Liver (tissue), 9 donors: ENCODE results near the gene TMEM212. TPM values are rescaled to one million over a fixed set of nuclear protein-coding genes. Genes with fewer than 3 reads are reported as not detected.

Experiments used
- DNase-seq: peaks from one replicate; pipeline ENCODE4 v3.0.0-alpha.2; 2017; ENCODE audit warnings: low spot score
- H3K27ac ChIP-seq, 2 donors: one replicate each; pipeline ENCODE4 v1.7.0; 2013; ENCODE audit warnings: inconsistent platforms in 2 of 2, low read length in 2 of 2, control low read depth in 1 of 2, low read depth in 1 of 2, mild to moderate bottlenecking in 1 of 2
- H3K27me3 ChIP-seq, 4 donors: one replicate each; pipeline versions ENCODE4 v1.6.1 to v1.7.0; 2013; ENCODE audit warnings: low read length in 3 of 4, inconsistent platforms in 1 of 4, mild to moderate bottlenecking in 1 of 4, moderate library complexity in 1 of 4; ENCODE audit not compliant: control insufficient read depth in 4 of 4, insufficient read depth in 4 of 4
- H3K36me3 ChIP-seq, 4 donors: one replicate each; pipeline versions ENCODE4 v1.6.1 to v1.7.0; 2013; ENCODE audit warnings: low read length in 3 of 4, mild to moderate bottlenecking in 3 of 4, low read depth in 1 of 4, moderate library complexity in 1 of 4; ENCODE audit not compliant: control insufficient read depth in 4 of 4, insufficient read depth in 3 of 4
- H3K4me1 ChIP-seq, 4 donors: one replicate each; pipeline versions ENCODE4 v1.6.1 to v1.7.0; 2013; ENCODE audit warnings: low read length in 3 of 4, mild to moderate bottlenecking in 3 of 4, moderate library complexity in 1 of 4; ENCODE audit not compliant: control insufficient read depth in 4 of 4, insufficient read depth in 4 of 4
- H3K4me3 ChIP-seq, 3 donors: one replicate each; pipeline versions ENCODE4 v1.6.1 to v1.7.0; 2013; ENCODE audit warnings: low read length in 3 of 3, control low read depth in 1 of 3, low read depth in 1 of 3, mild to moderate bottlenecking in 1 of 3
- H3K9ac ChIP-seq, 2 donors: one replicate each; pipeline ENCODE4 v1.7.0; 2013; ENCODE audit warnings: low read length in 2 of 2, mild to moderate bottlenecking in 2 of 2, moderate library complexity in 2 of 2, control low read depth in 1 of 2, low read depth in 1 of 2
- H3K9me3 ChIP-seq, 4 donors: one replicate each; pipeline versions ENCODE4 v1.6.1 to v1.7.0; 2013; ENCODE audit warnings: low read length in 3 of 4; ENCODE audit not compliant: control insufficient read depth in 4 of 4
- EGR1 ChIP-seq, 2 donors: IDR thresholded peaks; 2 replicates each; pipeline ENCODE4 v1.6.1; 2016 to 2018; ENCODE audit warnings: antibody characterized with exemption in 2 of 2, low read depth in 2 of 2
- FOXA2 ChIP-seq: IDR thresholded peaks from 2 replicates; pipeline ENCODE4 v1.6.1; 2016; ENCODE audit warnings: antibody characterized with exemption
- GABPA ChIP-seq, 2 donors: IDR thresholded peaks in 1 of 2; conservative IDR thresholded peaks in 1 of 2; 2 replicates each; pipeline ENCODE4 v1.6.1; 2016; ENCODE audit warnings: antibody characterized with exemption in 2 of 2, mild to moderate bottlenecking in 1 of 2, moderate library complexity in 1 of 2
- HNF4A ChIP-seq, 2 donors: conservative IDR thresholded peaks; 2 replicates each; pipeline ENCODE4 v1.6.1; 2016; ENCODE audit warnings: antibody characterized with exemption in 2 of 2, mild to moderate bottlenecking in 2 of 2
- HNF4G ChIP-seq: IDR thresholded peaks from 2 replicates; pipeline ENCODE4 v1.6.1; 2016; ENCODE audit warnings: antibody characterized with exemption
- JUND ChIP-seq, 2 donors: IDR thresholded peaks; 2 replicates each; pipeline ENCODE4 v1.6.1; 2016; ENCODE audit warnings: antibody characterized with exemption in 2 of 2
- NR2F2 ChIP-seq: IDR thresholded peaks from 2 replicates; pipeline ENCODE4 v1.6.1; 2016; ENCODE audit warnings: antibody characterized with exemption
- RAD21 ChIP-seq, 2 donors: IDR thresholded peaks; 2 replicates each; pipeline ENCODE4 v1.6.1; 2016; ENCODE audit warnings: antibody characterized with exemption in 2 of 2, mild to moderate bottlenecking in 2 of 2
- SP1 ChIP-seq: IDR thresholded peaks from 2 replicates; pipeline ENCODE4 v1.6.1; 2018; ENCODE audit warnings: antibody characterized with exemption, mild to moderate bottlenecking
- TAF1 ChIP-seq: conservative IDR thresholded peaks from 2 replicates; pipeline ENCODE4 v1.6.1; 2016; ENCODE audit warnings: antibody characterized with exemption, mild to moderate bottlenecking
- YY1 ChIP-seq: IDR thresholded peaks from 2 replicates; pipeline ENCODE4 v1.6.1; 2016; ENCODE audit warnings: antibody characterized with exemption, mild to moderate bottlenecking
- WGBS: extraction: QIAGEN DNeasy Blood & Tissue Kit; methylation state at CpG from one replicate; pipeline ENCODE4 v1.1.7; 2013; 5-methylcytosine and 5-hydroxymethylcytosine counted together
- polyA plus RNA-seq, 2 donors: library from polyadenylated mRNA; stranded (reverse) in 1 of 2; unstranded in 1 of 2; fragments of 200-250 nt in 1 of 2; fragments of >200 nt in 1 of 2; fragmentation: Nextera tagmentation in 1 of 2; extraction: Ambion mirVana in 1 of 2; gene quantifications; one replicate each; pipeline versions ENCODE4 v1.2.1 to v1.2.3, GENCODE V29; 2013 to 2015
- total RNA-seq, 2 donors: library from RNA; depleted of rRNA; stranded (reverse); fragments of >200 nt; gene quantifications; one replicate each; pipeline ENCODE4 v1.2.3, GENCODE V29; 2014
- TF ChIP-seq, protein P1 (sequence below): fragments of 150-350 bp; IDR thresholded peaks from 2 replicates; pipeline ENCODE4 v1.5.1; 2017; ENCODE audit warnings: improper control_type of control experiment, low read depth, low read length; ENCODE audit not compliant: missing input control
- TF ChIP-seq, protein P2 (sequence below): IDR thresholded peaks from 2 replicates; pipeline ENCODE4 v1.6.1; 2016; ENCODE audit warnings: antibody characterized with exemption
- TF ChIP-seq, protein P3 (sequence below): IDR thresholded peaks from 2 replicates; pipeline ENCODE4 v1.6.1; 2016; ENCODE audit warnings: antibody characterized with exemption, mild to moderate bottlenecking
- TF ChIP-seq, protein P4 (sequence below): IDR thresholded peaks from 2 replicates; pipeline ENCODE4 v1.6.1; 2016; ENCODE audit warnings: antibody characterized with exemption
- donor health status: healthy.
- donor health status: healthy.
- donor health status: healthy.
- donor health status: healthy.
- donor health status: healthy.

Gene TMEM212
- total and polyA plus RNA-seq, 4 donors, result not detected

DNA sequence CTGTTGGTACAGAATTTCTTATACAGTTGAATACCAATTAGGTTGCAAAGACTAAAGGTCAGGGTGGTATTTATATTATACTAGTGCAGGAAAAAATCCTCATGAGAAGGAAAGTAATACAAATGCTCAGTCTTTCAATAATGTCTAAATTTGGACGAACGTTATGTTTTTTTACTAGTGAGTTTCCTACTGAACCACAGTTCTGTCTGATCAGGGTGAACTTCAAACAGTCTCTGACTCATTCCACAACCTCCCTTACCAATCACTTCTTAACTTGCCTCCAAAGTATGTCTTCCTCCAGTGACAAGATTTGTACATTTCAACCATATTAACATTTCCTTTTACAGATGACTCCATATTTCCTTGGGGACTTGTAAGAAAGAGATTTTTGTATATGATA lies 3.4 kb downstream of the TMEM212 start (continued):
- TF ChIP-seq YY1, result no peak
- no peak for TF ChIP-seq SP1
- no peak for TF ChIP-seq HNF4A (conservative IDR thresholded peaks at IDR 0.05)
- no peak for TF ChIP-seq JUND (IDR thresholded peaks at IDR 0.05)

DNA sequence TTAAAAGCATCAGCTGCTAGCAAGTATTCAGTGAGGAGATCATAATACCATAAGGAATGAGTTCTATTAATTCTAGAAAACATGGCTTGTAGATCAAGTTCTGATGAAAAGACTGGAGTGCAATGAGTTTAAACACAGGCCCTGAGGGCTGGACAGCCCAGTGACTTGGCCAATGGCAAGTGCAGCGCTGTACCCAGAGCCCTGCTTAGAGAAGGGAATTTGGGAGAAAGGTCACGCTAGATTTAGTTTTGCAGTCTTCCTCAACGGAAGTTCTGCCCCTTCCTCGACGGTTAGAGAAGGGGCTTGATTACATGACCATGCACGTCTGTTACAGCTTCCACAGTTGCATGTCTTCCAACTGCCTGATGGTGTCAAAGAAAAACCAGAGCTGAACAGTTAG lies 4.0 kb downstream of the TMEM212 start:
- no peaks in the 10 kb centered on the region for H3K27me3 ChIP-seq
- 85% methylated on average over 6 of the region's 6 CpGs for WGBS

More for the DNA sequence above, 4.0 kb downstream of the TMEM212 start:
- Histone ChIP-seq H3K4me3 (no peak overlapping the region), H3K36me3 (no peaks in the 10 kb centered on the region), H3K9ac (no peak overlapping the region), H3K9me3 (no peaks in the 10 kb centered on the region), H3K4me1 (peaks cover under 1 to 5% (median 3%) of the 10 kb centered on the region in 4 donors), H3K27ac (no peak overlapping the region)
- DNase-seq, result no peak
- TF ChIP-seq, protein P1, sequence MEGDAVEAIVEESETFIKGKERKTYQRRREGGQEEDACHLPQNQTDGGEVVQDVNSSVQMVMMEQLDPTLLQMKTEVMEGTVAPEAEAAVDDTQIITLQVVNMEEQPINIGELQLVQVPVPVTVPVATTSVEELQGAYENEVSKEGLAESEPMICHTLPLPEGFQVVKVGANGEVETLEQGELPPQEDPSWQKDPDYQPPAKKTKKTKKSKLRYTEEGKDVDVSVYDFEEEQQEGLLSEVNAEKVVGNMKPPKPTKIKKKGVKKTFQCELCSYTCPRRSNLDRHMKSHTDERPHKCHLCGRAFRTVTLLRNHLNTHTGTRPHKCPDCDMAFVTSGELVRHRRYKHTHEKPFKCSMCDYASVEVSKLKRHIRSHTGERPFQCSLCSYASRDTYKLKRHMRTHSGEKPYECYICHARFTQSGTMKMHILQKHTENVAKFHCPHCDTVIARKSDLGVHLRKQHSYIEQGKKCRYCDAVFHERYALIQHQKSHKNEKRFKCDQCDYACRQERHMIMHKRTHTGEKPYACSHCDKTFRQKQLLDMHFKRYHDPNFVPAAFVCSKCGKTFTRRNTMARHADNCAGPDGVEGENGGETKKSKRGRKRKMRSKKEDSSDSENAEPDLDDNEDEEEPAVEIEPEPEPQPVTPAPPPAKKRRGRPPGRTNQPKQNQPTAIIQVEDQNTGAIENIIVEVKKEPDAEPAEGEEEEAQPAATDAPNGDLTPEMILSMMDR, result no peak
- TF ChIP-seq EGR1 (IDR thresholded peaks at IDR 0.05; ENCODE audit: low read depth in 2 of 2), result no peak
- TF ChIP-seq RAD21 (IDR thresholded peaks at IDR 0.05), result no peak
- TF ChIP-seq JUND (IDR thresholded peaks at IDR 0.05), result no peak
- TF ChIP-seq SP1, result no peak
- no peak for TF ChIP-seq YY1
- no peak for TF ChIP-seq HNF4G
- TF ChIP-seq, protein P2, sequence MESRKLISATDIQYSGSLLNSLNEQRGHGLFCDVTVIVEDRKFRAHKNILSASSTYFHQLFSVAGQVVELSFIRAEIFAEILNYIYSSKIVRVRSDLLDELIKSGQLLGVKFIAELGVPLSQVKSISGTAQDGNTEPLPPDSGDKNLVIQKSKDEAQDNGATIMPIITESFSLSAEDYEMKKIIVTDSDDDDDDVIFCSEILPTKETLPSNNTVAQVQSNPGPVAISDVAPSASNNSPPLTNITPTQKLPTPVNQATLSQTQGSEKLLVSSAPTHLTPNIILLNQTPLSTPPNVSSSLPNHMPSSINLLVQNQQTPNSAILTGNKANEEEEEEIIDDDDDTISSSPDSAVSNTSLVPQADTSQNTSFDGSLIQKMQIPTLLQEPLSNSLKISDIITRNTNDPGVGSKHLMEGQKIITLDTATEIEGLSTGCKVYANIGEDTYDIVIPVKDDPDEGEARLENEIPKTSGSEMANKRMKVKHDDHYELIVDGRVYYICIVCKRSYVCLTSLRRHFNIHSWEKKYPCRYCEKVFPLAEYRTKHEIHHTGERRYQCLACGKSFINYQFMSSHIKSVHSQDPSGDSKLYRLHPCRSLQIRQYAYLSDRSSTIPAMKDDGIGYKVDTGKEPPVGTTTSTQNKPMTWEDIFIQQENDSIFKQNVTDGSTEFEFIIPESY, result no peak
- TF ChIP-seq, protein P3, sequence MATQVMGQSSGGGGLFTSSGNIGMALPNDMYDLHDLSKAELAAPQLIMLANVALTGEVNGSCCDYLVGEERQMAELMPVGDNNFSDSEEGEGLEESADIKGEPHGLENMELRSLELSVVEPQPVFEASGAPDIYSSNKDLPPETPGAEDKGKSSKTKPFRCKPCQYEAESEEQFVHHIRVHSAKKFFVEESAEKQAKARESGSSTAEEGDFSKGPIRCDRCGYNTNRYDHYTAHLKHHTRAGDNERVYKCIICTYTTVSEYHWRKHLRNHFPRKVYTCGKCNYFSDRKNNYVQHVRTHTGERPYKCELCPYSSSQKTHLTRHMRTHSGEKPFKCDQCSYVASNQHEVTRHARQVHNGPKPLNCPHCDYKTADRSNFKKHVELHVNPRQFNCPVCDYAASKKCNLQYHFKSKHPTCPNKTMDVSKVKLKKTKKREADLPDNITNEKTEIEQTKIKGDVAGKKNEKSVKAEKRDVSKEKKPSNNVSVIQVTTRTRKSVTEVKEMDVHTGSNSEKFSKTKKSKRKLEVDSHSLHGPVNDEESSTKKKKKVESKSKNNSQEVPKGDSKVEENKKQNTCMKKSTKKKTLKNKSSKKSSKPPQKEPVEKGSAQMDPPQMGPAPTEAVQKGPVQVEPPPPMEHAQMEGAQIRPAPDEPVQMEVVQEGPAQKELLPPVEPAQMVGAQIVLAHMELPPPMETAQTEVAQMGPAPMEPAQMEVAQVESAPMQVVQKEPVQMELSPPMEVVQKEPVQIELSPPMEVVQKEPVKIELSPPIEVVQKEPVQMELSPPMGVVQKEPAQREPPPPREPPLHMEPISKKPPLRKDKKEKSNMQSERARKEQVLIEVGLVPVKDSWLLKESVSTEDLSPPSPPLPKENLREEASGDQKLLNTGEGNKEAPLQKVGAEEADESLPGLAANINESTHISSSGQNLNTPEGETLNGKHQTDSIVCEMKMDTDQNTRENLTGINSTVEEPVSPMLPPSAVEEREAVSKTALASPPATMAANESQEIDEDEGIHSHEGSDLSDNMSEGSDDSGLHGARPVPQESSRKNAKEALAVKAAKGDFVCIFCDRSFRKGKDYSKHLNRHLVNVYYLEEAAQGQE, result no peak
- no peak for TF ChIP-seq HNF4A (conservative IDR thresholded peaks at IDR 0.05)
- no peak for TF ChIP-seq FOXA2
- no peak for TF ChIP-seq NR2F2
- TF ChIP-seq GABPA (IDR thresholded peaks at IDR 0.05 in 1 of 2, conservative IDR thresholded peaks at IDR 0.05 in 1 of 2), result no peak
- no peak for TF ChIP-seq TAF1
- TF ChIP-seq, protein P4, sequence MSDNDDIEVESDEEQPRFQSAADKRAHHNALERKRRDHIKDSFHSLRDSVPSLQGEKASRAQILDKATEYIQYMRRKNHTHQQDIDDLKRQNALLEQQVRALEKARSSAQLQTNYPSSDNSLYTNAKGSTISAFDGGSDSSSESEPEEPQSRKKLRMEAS, result no peak
